Erythroblast (primary cell): ENCODE results near the gene RPP40.
"Not testable (repeated sequence)": the region's sequence is repeated elsewhere in the genome, so short reads cannot be mapped to it uniquely, and the experiment has no call there.

Experiments used
- DNase-seq, 2 experiments: peaks; one replicate each; lab custom pipeline; 2025; lab: John Stamatoyannopoulos, UW
- GATA1 ChIP-seq: IDR thresholded peaks from 2 replicates; pipeline ENCODE4 v1.6.1; 2011; ENCODE audit warnings: low read depth, mild to moderate bottlenecking, control low read depth, low read length, moderate library complexity
- POLR2A ChIP-seq: IDR thresholded peaks from 2 replicates; pipeline ENCODE4 v1.6.1; 2011; ENCODE audit warnings: mild to moderate bottlenecking, low read length

RPP40 gene

GRCh38 chr6:5030596-5031136 is 26.8 kb upstream of the RPP40 start:
- no peak for TF ChIP-seq POLR2A
- no peak for TF ChIP-seq GATA1
- peak; percentile 89 to 93 for DNase-seq

- TF ChIP-seq POLR2A (no peak), GATA1 (no peak)
- DNase-seq, result no peak
These were observed 25.8 kb upstream of the RPP40 start for GRCh38 chr6:5029609-5030008.

- no peak for DNase-seq
- no peak for TF ChIP-seq POLR2A
- no peak for TF ChIP-seq GATA1
These were observed 25.1 kb upstream of the RPP40 start for GRCh38 chr6:5028921-5029320.

GRCh38 chr6:5028301-5028700 is 24.5 kb upstream of the RPP40 start:
- TF ChIP-seq POLR2A (no peak), GATA1 (no peak)
- no peak for DNase-seq

GRCh38 chr6:5025911-5026819 is 22.3 kb upstream of the RPP40 start:
- peak; percentile 25 to 42 for DNase-seq
- no peak for TF ChIP-seq GATA1
- no peak for TF ChIP-seq POLR2A

- no peak for TF ChIP-seq POLR2A
- no peak for TF ChIP-seq GATA1
- DNase-seq, result no peak
These were observed 20.1 kb upstream of the RPP40 start for GRCh38 chr6:5023923-5024322.

GRCh38 chr6:5020142-5020541 is 16.3 kb upstream of the RPP40 start:
- TF ChIP-seq GATA1, result no peak
- DNase-seq, result no peak

GRCh38 chr6:5014072-5014561 is 10.3 kb upstream of the RPP40 start:
- no peak for DNase-seq
- TF ChIP-seq GATA1 (no peak), POLR2A (no peak)

- TF ChIP-seq POLR2A (no peak), GATA1 (no peak)
- no peak for DNase-seq
These were observed 8.7 kb upstream of the RPP40 start for GRCh38 chr6:5012519-5012918.

GRCh38 chr6:5011346-5011745 is 7.5 kb upstream of the RPP40 start:
- DNase-seq, result no peak
- no peak for TF ChIP-seq POLR2A
- no peak for TF ChIP-seq GATA1

GRCh38 chr6:5007531-5007930 is 3.7 kb upstream of the RPP40 start:
- no peak for TF ChIP-seq POLR2A
- no peak for TF ChIP-seq GATA1
- no peak for DNase-seq

GRCh38 chr6:5006222-5006621 is 2.4 kb upstream of the RPP40 start:
- TF ChIP-seq POLR2A, result no peak
- TF ChIP-seq GATA1, result no peak
- DNase-seq, result no peak

GRCh38 chr6:5005038-5005433 is 1.2 kb upstream of the RPP40 start:
- DNase-seq, result not testable (repeated sequence)

GRCh38 chr6:5004373-5005037 is 668 bp upstream of the RPP40 start:
- DNase-seq, result peak; percentile 64 to 68
- TF ChIP-seq POLR2A (peak; percentile 12), GATA1 (no peak)

GRCh38 chr6:4999586-4999985 is 4.3 kb downstream of the RPP40 start:
- no peak for DNase-seq
- TF ChIP-seq GATA1 (no peak), POLR2A (no peak)
